ENCODE results near the gene CPVL.
A peak's percentile ranks its signal among the peaks of the same experiment; 100 is the strongest.

The CPVL gene

GRCh38 chr7:29044554-29044953 is 101.8 kb downstream of the CPVL start:
- DNase-seq (ENCODE audit: low read depth in 2 of 2) = no peak

GRCh38 chr7:29043576-29043975 is 102.8 kb downstream of the CPVL start:
- no peak for DNase-seq (ENCODE audit: low read depth in 2 of 2)

- no peak for DNase-seq (ENCODE audit: low read depth in 2 of 2)
Measured at GRCh38 chr7:29042824-29043231, 103.5 kb downstream of the CPVL start.

GRCh38 chr7:29041991-29042390 is 104.3 kb downstream of the CPVL start:
- DNase-seq (ENCODE audit: low read depth in 2 of 2) = no peak

- DNase-seq (ENCODE audit: low read depth in 2 of 2) = no peak
Measured at GRCh38 chr7:29040579-29040925, 105.8 kb downstream of the CPVL start.

- DNase-seq (ENCODE audit: low read depth in 2 of 2) = no peak
Measured at GRCh38 chr7:29039821-29040578, 106.3 kb downstream of the CPVL start.

- no peak for DNase-seq (ENCODE audit: low read depth in 2 of 2)
Measured at GRCh38 chr7:29038463-29038862, 107.9 kb downstream of the CPVL start.

- DNase-seq (ENCODE audit: low read depth in 2 of 2) = peak in 1 of 2 donors; percentile 8
Measured at GRCh38 chr7:29035044-29035740, 111.1 kb downstream of the CPVL start.

- DNase-seq (ENCODE audit: low read depth in 2 of 2) = no peak
Measured at GRCh38 chr7:29033584-29033983, 112.8 kb downstream of the CPVL start.

- no peak for DNase-seq (ENCODE audit: low read depth in 2 of 2)
Measured at GRCh38 chr7:29032146-29032545, 114.2 kb downstream of the CPVL start.

GRCh38 chr7:29030781-29031275 is 115.5 kb downstream of the CPVL start:
- no peak for DNase-seq (ENCODE audit: low read depth in 2 of 2)

- no peak for DNase-seq (ENCODE audit: low read depth in 2 of 2)
Measured at GRCh38 chr7:29022291-29022988, 123.9 kb downstream of the CPVL start.

- DNase-seq (ENCODE audit: low read depth in 2 of 2) = no peak
Measured at GRCh38 chr7:29019896-29020295, 126.4 kb downstream of the CPVL start.

GRCh38 chr7:29019387-29019786 is 127.0 kb downstream of the CPVL start:
- no peak for DNase-seq (ENCODE audit: low read depth in 2 of 2)

GRCh38 chr7:29017713-29018112 is 128.6 kb downstream of the CPVL start:
- DNase-seq (ENCODE audit: low read depth in 2 of 2) = no peak

GRCh38 chr7:29014725-29015124 is 131.6 kb downstream of the CPVL start:
- DNase-seq (ENCODE audit: low read depth in 2 of 2) = no peak

GRCh38 chr7:29013931-29014330 is 132.4 kb downstream of the CPVL start:
- no peak for DNase-seq (ENCODE audit: low read depth in 2 of 2)

- no peak for DNase-seq (ENCODE audit: low read depth in 2 of 2)
Measured at GRCh38 chr7:29013082-29013695, 133.1 kb downstream of the CPVL start.

- DNase-seq (ENCODE audit: low read depth in 2 of 2) = no peak
Measured at GRCh38 chr7:29009947-29010346, 136.4 kb downstream of the CPVL start.

GRCh38 chr7:29008590-29008989 is 137.7 kb downstream of the CPVL start:
- no peak for DNase-seq (ENCODE audit: low read depth in 2 of 2)

GRCh38 chr7:29007127-29007526 is 139.2 kb downstream of the CPVL start:
- DNase-seq (ENCODE audit: low read depth in 2 of 2) = no peak

GRCh38 chr7:29005829-29006228 is 140.5 kb downstream of the CPVL start:
- DNase-seq (ENCODE audit: low read depth in 2 of 2) = no peak
